ENCODE data around the gene LTBP1.
"Not testable (repeated sequence)": the region's sequence is repeated elsewhere in the genome, so short reads cannot be mapped to it uniquely, and the experiment has no call there.

Gene LTBP1

GRCh38 chr2:32946314-32947075 lies at the start of gene LTBP1:
Gene LTBP1 (plus strand): TSS chr2:32946953. CDS start chr2:32947325, 372 bp downstream.
- DNase-seq: no peak

- no peak for DNase-seq
Measured at GRCh38 chr2:32900246-32900973, 46.3 kb upstream of the LTBP1 start.

GRCh38 chr2:32901313-32901712 lies 45.4 kb upstream of the LTBP1 start:
- no peak for DNase-seq

- no peak for DNase-seq
Measured at GRCh38 chr2:32902174-32902573, 44.6 kb upstream of the LTBP1 start.

GRCh38 chr2:32902986-32903385 lies 43.8 kb upstream of the LTBP1 start:
- no peak for DNase-seq

- no peak for DNase-seq
Measured at GRCh38 chr2:32904074-32904473, 42.7 kb upstream of the LTBP1 start.

- DNase-seq: no peak
Measured at GRCh38 chr2:32904751-32905150, 42.0 kb upstream of the LTBP1 start.

- DNase-seq: no peak
Measured at GRCh38 chr2:32905270-32905669, 41.5 kb upstream of the LTBP1 start.

- no peak for DNase-seq
Measured at GRCh38 chr2:32910883-32911598, 35.7 kb upstream of the LTBP1 start.

- DNase-seq: no peak
Measured at GRCh38 chr2:32915694-32916093, 31.1 kb upstream of the LTBP1 start.

- no peak for DNase-seq
Measured at GRCh38 chr2:32918774-32919173, 28.0 kb upstream of the LTBP1 start.

- DNase-seq: not testable (repeated sequence)
Measured at GRCh38 chr2:32919901-32920300, 26.9 kb upstream of the LTBP1 start.

- not testable (repeated sequence) for DNase-seq
Measured at GRCh38 chr2:32921486-32921885, 25.3 kb upstream of the LTBP1 start.

- no peak for DNase-seq
Measured at GRCh38 chr2:32922501-32922900, 24.3 kb upstream of the LTBP1 start.

- no peak for DNase-seq
Measured at GRCh38 chr2:32923109-32923508, 23.6 kb upstream of the LTBP1 start.

- no peak for DNase-seq
Measured at GRCh38 chr2:32925283-32925815, 21.4 kb upstream of the LTBP1 start.

- DNase-seq: no peak
Measured at GRCh38 chr2:32925976-32926707, 20.6 kb upstream of the LTBP1 start.

GRCh38 chr2:32926708-32927084 lies 20.1 kb upstream of the LTBP1 start:
- no peak for DNase-seq

GRCh38 chr2:32930436-32930835 lies 16.3 kb upstream of the LTBP1 start:
- no peak for DNase-seq

GRCh38 chr2:32931519-32931918 lies 15.2 kb upstream of the LTBP1 start:
- DNase-seq: no peak

- no peak for DNase-seq
Measured at GRCh38 chr2:32931945-32932709, 14.6 kb upstream of the LTBP1 start.

Measured in DMS79 (cell line).